Hepatocyte (in vitro differentiated cells): ENCODE results near the gene SNX1.

Source experiments
- CTCF ChIP-seq: fragments of 200-600 bp; sonication (generic); IDR thresholded peaks from 2 replicates; pipeline ENCODE4 v1.5.1; 2016; ENCODE audit warnings: antibody characterized with exemption, mild to moderate bottlenecking; ENCODE audit not compliant: poor library complexity
- EZH2 ChIP-seq: fragments of 200-600 bp; sonication (generic); IDR thresholded peaks from 2 replicates; pipeline ENCODE4 v1.6.1; 2016; ENCODE audit warnings: antibody characterized with exemption, mild to moderate bottlenecking, borderline replicate concordance
- EZH2phosphoT487 ChIP-seq: fragments of 200-600 bp; sonication (generic); IDR thresholded peaks from one replicate; pipeline ENCODE4 v1.6.1; 2018; ENCODE audit warnings: antibody characterized with exemption, mild to moderate bottlenecking, low read depth, moderate library complexity; ENCODE audit not compliant: unreplicated experiment, severe bottlenecking

- TF ChIP-seq CTCF (no peak), EZH2 (no peak), EZH2phosphoT487 (no peak)
Observed at GRCh38 chr15:64092864-64093626, 2.7 kb upstream of the SNX1 start.
